ENCODE data around the gene RDX.
"Not testable (repeated sequence)": the region's sequence is repeated elsewhere in the genome, so short reads cannot be mapped to it uniquely, and the experiment has no call there.

DNA sequence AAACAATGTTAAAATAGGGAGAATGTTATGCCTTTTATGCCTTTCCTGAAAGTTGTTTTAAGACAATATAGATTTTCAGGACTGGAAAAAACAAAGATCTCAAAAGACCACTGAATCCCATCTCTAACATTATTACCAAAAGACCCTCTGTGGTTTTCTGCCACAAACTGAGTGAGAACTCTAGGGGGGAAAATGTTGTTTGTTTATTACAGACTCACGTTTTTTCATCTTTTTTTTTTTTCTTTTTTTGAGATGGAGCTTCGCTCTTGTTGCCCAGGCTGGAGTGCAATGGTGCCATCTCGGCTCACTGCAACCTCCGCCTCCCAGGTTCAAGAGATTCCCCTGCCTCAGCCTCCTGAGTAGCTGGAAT, 9.6 kb upstream of the RDX start:
- TF ChIP-seq POLR2A (IDR thresholded peaks at IDR 0.05) = not testable (repeated sequence)
- TF ChIP-seq, protein P1, sequence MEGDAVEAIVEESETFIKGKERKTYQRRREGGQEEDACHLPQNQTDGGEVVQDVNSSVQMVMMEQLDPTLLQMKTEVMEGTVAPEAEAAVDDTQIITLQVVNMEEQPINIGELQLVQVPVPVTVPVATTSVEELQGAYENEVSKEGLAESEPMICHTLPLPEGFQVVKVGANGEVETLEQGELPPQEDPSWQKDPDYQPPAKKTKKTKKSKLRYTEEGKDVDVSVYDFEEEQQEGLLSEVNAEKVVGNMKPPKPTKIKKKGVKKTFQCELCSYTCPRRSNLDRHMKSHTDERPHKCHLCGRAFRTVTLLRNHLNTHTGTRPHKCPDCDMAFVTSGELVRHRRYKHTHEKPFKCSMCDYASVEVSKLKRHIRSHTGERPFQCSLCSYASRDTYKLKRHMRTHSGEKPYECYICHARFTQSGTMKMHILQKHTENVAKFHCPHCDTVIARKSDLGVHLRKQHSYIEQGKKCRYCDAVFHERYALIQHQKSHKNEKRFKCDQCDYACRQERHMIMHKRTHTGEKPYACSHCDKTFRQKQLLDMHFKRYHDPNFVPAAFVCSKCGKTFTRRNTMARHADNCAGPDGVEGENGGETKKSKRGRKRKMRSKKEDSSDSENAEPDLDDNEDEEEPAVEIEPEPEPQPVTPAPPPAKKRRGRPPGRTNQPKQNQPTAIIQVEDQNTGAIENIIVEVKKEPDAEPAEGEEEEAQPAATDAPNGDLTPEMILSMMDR (IDR thresholded peaks at IDR 0.05) = not testable (repeated sequence)

Data from lower leg skin (tissue), 3 donors.